SK-N-SH (cell line): Measurements from ENCODE around the gene TMCO4. TPM values are rescaled to one million over a fixed set of nuclear protein-coding genes. Genes with fewer than 3 reads are reported as not detected.

Experiments
- CTCF ChIA-PET: fragments of 300-600, 350-600 bp; formaldehyde crosslinking; extraction: SDS; loops from one replicate; lab custom pipeline; 2021; lab: Yijun Ruan, JAX
- POLR2A ChIA-PET: fragments of 350-600 bp; sonication (Branson Sonifier 250); formaldehyde crosslinking; extraction: SDS; loops from one replicate; lab custom pipeline; 2020; ENCODE audit warnings: antibody characterized with exemption, inconsistent platforms; lab: Yijun Ruan, JAX
- DNase-seq: peaks from one replicate; pipeline ENCODE4 v3.0.0; 2012
- H2AFZ ChIP-seq: fragments of 200-600 bp; sonication (generic); 2 replicates; pipeline ENCODE4 v1.8.1; 2016; ENCODE audit warnings: antibody characterized with exemption, mild to moderate bottlenecking, low read depth
- H3F3A ChIP-seq: fragments of 200-600 bp; sonication (generic); replicated peaks from 2 replicates; pipeline ENCODE3; 2016; ENCODE audit warnings: antibody characterized with exemption, mild to moderate bottlenecking; ENCODE audit not compliant: insufficient read depth
- H3K27ac ChIP-seq, 2 experiments: fragments of 200-500 bp in 1 of 2; fragments of 200-600 bp in 1 of 2; sonication (Bioruptor generic) in 1 of 2; sonication (generic), shearing (Covaris generic) in 1 of 2; 2 replicates each; pipeline versions ENCODE4 v1.5.1 to v1.6.1; 2014 to 2016; ENCODE audit warnings: low read depth in 2 of 2, inconsistent platforms in 1 of 2, low read length in 1 of 2, mild to moderate bottlenecking in 1 of 2, mixed read lengths in 1 of 2
- H3K27me3 ChIP-seq: fragments of 200-600 bp; sonication (generic), shearing (Covaris generic); 2 replicates; pipeline ENCODE4 v1.6.1; 2016; ENCODE audit warnings: mixed run types; ENCODE audit not compliant: insufficient read depth
- H3K36me3 ChIP-seq, 2 experiments: fragments of 200-500 bp in 1 of 2; fragments of 200-600 bp in 1 of 2; sonication (Bioruptor generic) in 1 of 2; sonication (generic) in 1 of 2; replicated peaks in 1 of 2; 2 replicates each; pipeline versions ENCODE3 to v1.5.1; 2014 to 2016; ENCODE audit warnings: low read length in 1 of 2, mild to moderate bottlenecking in 1 of 2; ENCODE audit not compliant: insufficient read depth in 2 of 2, control insufficient read depth in 1 of 2
- H3K4me1 ChIP-seq, 2 experiments: fragments of 200-500 bp in 1 of 2; fragments of 200-600 bp in 1 of 2; sonication (Bioruptor generic) in 1 of 2; sonication (generic), shearing (Covaris generic) in 1 of 2; 2 replicates each; pipeline versions ENCODE4 v1.5.1 to v1.6.1; 2014 to 2016; ENCODE audit warnings: low read depth in 1 of 2, low read length in 1 of 2, mixed run types in 1 of 2; ENCODE audit not compliant: insufficient read depth in 2 of 2, control insufficient read depth in 1 of 2
- H3K4me2 ChIP-seq: fragments of 200-600 bp; sonication (generic), shearing (Covaris generic); 2 replicates; pipeline ENCODE4 v1.6.1; 2017; ENCODE audit warnings: mixed run types
- H3K4me3 ChIP-seq, 2 experiments: fragments of 200-500 bp in 1 of 2; fragments of 200-600 bp in 1 of 2; sonication (Bioruptor generic) in 1 of 2; sonication (generic), shearing (Covaris generic) in 1 of 2; 2 replicates each; pipeline versions ENCODE4 v1.5.1 to v1.8.1; 2014 to 2016; ENCODE audit warnings: low read depth in 2 of 2, inconsistent platforms in 1 of 2, low read length in 1 of 2, mild to moderate bottlenecking in 1 of 2, mixed read lengths in 1 of 2, moderate library complexity in 1 of 2
- H3K79me2 ChIP-seq: fragments of 200-600 bp; sonication (generic); 2 replicates; pipeline ENCODE4 v1.8.1; 2017; ENCODE audit warnings: mild to moderate bottlenecking; ENCODE audit not compliant: insufficient read depth
- H3K9ac ChIP-seq: fragments of 200-600 bp; sonication (generic); 2 replicates; pipeline ENCODE4 v1.6.1; 2017; ENCODE audit warnings: mixed run types
- H3K9me2 ChIP-seq: fragments of 200-600 bp; sonication (generic); 2 replicates; pipeline ENCODE4 v1.6.1; 2017; ENCODE audit warnings: mixed run types
- H3K9me3 ChIP-seq: fragments of 200-600 bp; sonication (generic); 2 replicates; pipeline ENCODE4 v1.6.1; 2017; ENCODE audit warnings: mixed run types, mild to moderate bottlenecking, moderate library complexity
- H4K20me1 ChIP-seq: fragments of 200-600 bp; sonication (generic); 2 replicates; pipeline ENCODE4 v1.6.1; 2017; ENCODE audit warnings: mild to moderate bottlenecking, mixed run types; ENCODE audit not compliant: insufficient read depth
- ELF1 ChIP-seq: IDR thresholded peaks from 2 replicates; pipeline ENCODE4 v1.4.0; 2012
- GABPA ChIP-seq: IDR thresholded peaks from 2 replicates; pipeline ENCODE4 v1.4.0; 2012; ENCODE audit warnings: low read depth, mild to moderate bottlenecking
- JUND ChIP-seq: IDR thresholded peaks from 2 replicates; pipeline ENCODE4 v1.4.0; 2012
- MAX ChIP-seq: IDR thresholded peaks from 2 replicates; pipeline ENCODE4 v1.4.0; 2012; ENCODE audit warnings: low read depth
- MEF2A ChIP-seq: IDR thresholded peaks from 2 replicates; pipeline ENCODE4 v1.4.0; 2012; ENCODE audit warnings: low read depth, borderline replicate concordance
- NFIC ChIP-seq: IDR thresholded peaks from 2 replicates; pipeline ENCODE4 v1.4.0; 2012; ENCODE audit warnings: borderline replicate concordance
- NRF1 ChIP-seq: IDR thresholded peaks from 2 replicates; pipeline ENCODE4 v1.6.1; 2012; ENCODE audit warnings: low read depth, mild to moderate bottlenecking, low read length
- PBX3 ChIP-seq: IDR thresholded peaks from 2 replicates; pipeline ENCODE4; 2012
- POLR2AphosphoS5 ChIP-seq: IDR thresholded peaks from 2 replicates; pipeline ENCODE4 v1.6.1; 2012; ENCODE audit warnings: low read depth, low read length
- RAD21 ChIP-seq: IDR thresholded peaks from 2 replicates; pipeline ENCODE4 v1.6.1; 2012; ENCODE audit warnings: mild to moderate bottlenecking, low read length
- RFX5 ChIP-seq: IDR thresholded peaks from 2 replicates; pipeline ENCODE4 v1.6.1; 2012; ENCODE audit warnings: mild to moderate bottlenecking, improper control_type of control experiment, low read length
- SIN3A ChIP-seq: IDR thresholded peaks from 2 replicates; pipeline ENCODE4 v1.6.1; 2012; ENCODE audit warnings: low read depth, mild to moderate bottlenecking, low read length, moderate library complexity, borderline replicate concordance
- USF2 ChIP-seq: fragments of 150-350 bp; IDR thresholded peaks from 2 replicates; pipeline ENCODE4 v1.6.1; 2017; ENCODE audit warnings: antibody characterized with exemption, low read length, low read depth, borderline replicate concordance
- YY1 ChIP-seq: IDR thresholded peaks from 2 replicates; pipeline ENCODE4 v1.4.0; 2012; ENCODE audit warnings: low read depth, mild to moderate bottlenecking
- WGBS: methylation state at CpG from one replicate; pipeline ENCODE4 v1.1.6; 2017; ENCODE audit warnings: low lambda C conversion rate; 5-methylcytosine and 5-hydroxymethylcytosine counted together
- polyA plus RNA-seq, 3 experiments: library from polyadenylated mRNA; depleted of rRNA; stranded (reverse); fragments of >200 nt; gene quantifications; 2 replicates each; pipeline ENCODE4 v1.2.3, GENCODE V29; 2012
- TF ChIP-seq, protein P1 (sequence below): fragments of 150-350 bp; IDR thresholded peaks from 2 replicates; pipeline ENCODE4 v1.6.1; 2016; ENCODE audit warnings: mild to moderate bottlenecking, low read depth, low read length
- TF ChIP-seq, protein P2 (sequence below): IDR thresholded peaks from 2 replicates; pipeline ENCODE4 v1.4.0; 2012; ENCODE audit warnings: low read depth, borderline replicate concordance

The TMCO4 gene
- polyA plus RNA-seq, 1 of the 3 experiments (the other 2 are of a cell fraction): 4.2 TPM

- no peaks in the 10 kb centered on the region for H3K9me3 ChIP-seq
- no peak overlapping the region for H2AFZ ChIP-seq
- no peaks in the 10 kb centered on the region for H4K20me1 ChIP-seq
- H3K9me2 ChIP-seq: no peaks in the 10 kb centered on the region
- no peaks in the 10 kb centered on the region for H3K36me3 ChIP-seq
- DNase-seq: no peak
- H3K27me3 ChIP-seq: no peaks in the 10 kb centered on the region
- H3K4me1 ChIP-seq: peaks cover 2 to 6% of the 10 kb centered on the region in 2 experiments; a peak in 2 of 4 replicates
- TF ChIP-seq MAX (no peak), GABPA (no peak), NRF1 (no peak), MEF2A (no peak), SIN3A (no peak), RAD21 (no peak), POLR2AphosphoS5 (no peak), ELF1 (no peak), YY1 (no peak), RFX5 (no peak), JUND (no peak), PBX3 (no peak), USF2 (no peak), NFIC (no peak)
- TF ChIP-seq, protein P1, sequence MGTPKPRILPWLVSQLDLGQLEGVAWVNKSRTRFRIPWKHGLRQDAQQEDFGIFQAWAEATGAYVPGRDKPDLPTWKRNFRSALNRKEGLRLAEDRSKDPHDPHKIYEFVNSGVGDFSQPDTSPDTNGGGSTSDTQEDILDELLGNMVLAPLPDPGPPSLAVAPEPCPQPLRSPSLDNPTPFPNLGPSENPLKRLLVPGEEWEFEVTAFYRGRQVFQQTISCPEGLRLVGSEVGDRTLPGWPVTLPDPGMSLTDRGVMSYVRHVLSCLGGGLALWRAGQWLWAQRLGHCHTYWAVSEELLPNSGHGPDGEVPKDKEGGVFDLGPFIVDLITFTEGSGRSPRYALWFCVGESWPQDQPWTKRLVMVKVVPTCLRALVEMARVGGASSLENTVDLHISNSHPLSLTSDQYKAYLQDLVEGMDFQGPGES: no peak
- TF ChIP-seq, protein P2, sequence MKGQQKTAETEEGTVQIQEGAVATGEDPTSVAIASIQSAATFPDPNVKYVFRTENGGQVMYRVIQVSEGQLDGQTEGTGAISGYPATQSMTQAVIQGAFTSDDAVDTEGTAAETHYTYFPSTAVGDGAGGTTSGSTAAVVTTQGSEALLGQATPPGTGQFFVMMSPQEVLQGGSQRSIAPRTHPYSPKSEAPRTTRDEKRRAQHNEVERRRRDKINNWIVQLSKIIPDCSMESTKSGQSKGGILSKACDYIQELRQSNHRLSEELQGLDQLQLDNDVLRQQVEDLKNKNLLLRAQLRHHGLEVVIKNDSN: no peak
- no peak overlapping the region for H3K9ac ChIP-seq
- POLR2A ChIA-PET: no interaction called here
- no peak overlapping the region for H3K27ac ChIP-seq
- H3K79me2 ChIP-seq: no peaks in the 10 kb centered on the region
- CTCF ChIA-PET: interaction anchor here (0.6 to 0.9 kb wide), 2 partner anchors 44 to 98 kb away, joined by 3 read pairs; no protein-coding TSS in a partner anchor
- H3F3A ChIP-seq: no peaks in the 10 kb centered on the region
- 71% methylated on average over 1 of the region's 1 CpG for WGBS
- H3K4me3 ChIP-seq: no peak overlapping the region
- H3K4me2 ChIP-seq: no peak overlapping the region
These were observed 40.0 kb downstream of the TMCO4 start for GRCh38 chr1:19759740-19760089.
